ENCODE results near the gene SEL1L3.

DNA sequence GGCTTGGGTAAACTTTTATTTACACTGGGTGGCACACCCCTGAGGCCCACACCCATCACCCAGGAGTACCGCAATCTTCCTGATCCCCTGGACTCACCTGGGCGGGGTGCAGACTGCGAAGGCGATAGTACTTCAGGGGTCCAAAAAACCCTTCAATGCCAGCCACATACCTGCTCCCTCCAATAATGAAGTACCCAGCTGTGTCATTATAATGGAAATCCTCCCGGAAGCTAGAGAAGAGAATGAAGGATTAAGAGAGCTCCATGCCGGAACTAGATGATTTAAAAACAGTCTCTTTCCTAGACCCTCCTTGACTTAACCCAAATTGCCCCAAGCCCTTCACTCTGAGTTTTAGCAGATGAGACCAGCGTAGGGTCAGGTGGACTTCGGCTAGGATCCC lies 40.9 kb downstream of the SEL1L3 start:
- TF ChIP-seq CTCF (IDR thresholded peaks at IDR 0.05) (no peak), POLR2A (IDR thresholded peaks at IDR 0.05) (no peak)
